Measurements from ENCODE around the gene KCNJ11.
A peak's percentile ranks its signal among the peaks of the same experiment; 100 is the strongest.

The KCNJ11 gene

DNA sequence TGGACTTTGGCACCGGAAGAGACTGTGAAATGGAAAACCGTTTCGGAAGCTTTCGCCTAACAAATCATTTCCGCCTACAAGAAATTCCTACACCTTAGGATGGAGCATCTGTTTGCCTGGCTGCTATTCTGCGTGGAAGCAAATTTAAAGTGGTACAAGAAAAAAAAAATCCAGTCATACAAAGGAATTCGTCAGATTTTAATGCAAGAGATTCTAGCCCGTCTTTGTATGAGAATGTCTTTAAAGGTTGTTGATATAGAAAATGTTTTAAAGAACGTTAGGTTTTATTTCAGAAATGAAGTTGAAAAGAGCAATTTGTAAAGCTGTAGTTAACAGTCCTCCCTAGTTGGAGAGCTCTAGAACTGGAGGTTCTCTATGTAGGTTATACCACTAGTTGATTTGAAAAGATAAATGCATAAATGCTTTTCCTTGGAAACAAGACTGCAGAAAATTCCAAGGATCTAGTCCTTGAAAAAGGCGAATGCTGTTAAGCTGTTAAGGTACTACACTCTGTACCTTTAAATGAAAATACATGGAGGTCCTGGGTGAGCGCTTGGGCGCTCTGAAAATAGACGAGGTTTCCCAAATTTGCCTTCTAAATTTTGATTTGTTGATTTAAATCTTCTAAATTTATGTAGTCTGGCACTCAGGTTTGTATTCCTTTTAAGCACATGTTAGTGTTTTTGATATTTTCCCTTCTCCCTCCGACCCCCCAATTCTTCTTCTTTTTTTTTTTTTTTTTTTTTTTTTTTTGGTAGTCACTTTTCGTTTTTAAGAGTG, 34.4 kb downstream of the KCNJ11 start:
- no peak for DNase-seq (ENCODE audit: low spot score)

GRCh38 chr11:17352950-17353820, 35.3 kb downstream of the KCNJ11 start:
- DNase-seq (ENCODE audit: low spot score): peak; percentile 72

DNA sequence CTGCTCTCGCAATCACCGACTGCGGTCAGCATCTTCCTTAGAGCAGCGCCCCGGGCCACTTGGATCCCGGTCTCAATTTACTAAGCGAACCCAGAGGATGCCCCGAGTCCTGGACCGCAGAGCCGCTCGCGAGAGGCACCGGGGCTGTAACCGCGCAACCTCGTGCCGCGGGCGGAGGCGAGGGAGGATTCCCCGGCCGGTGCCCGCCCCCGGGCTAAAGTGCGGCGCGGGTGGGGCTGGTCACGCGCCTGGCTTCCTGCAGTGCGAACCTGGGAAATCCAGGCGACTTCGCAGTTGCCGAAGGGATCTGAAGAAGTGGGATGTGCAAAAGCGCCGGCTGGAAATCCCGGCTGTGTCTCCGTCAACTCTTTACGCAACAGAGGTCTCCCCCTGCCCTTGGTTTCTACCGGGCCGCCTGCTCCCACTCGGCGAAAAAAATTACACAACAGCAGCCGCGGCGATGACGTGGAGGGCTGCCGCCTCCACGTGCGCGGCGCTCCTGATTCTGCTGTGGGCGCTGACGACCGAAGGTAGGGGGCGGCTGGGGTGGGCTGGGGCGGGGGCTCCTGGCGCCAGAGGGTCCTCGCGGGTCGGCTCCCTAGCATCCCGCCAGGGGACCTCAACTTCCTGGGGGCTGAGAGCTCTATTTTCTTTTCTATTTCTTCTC, 36.8 kb downstream of the KCNJ11 start, which contains the start of gene NCR3LG1:
Gene NCR3LG1 (plus strand): TSS at position 291 of the 667 bp plus-strand sequence. CDS start 170 bp downstream, at position 461.
- peak; percentile 62 for DNase-seq (ENCODE audit: low spot score)

DNA sequence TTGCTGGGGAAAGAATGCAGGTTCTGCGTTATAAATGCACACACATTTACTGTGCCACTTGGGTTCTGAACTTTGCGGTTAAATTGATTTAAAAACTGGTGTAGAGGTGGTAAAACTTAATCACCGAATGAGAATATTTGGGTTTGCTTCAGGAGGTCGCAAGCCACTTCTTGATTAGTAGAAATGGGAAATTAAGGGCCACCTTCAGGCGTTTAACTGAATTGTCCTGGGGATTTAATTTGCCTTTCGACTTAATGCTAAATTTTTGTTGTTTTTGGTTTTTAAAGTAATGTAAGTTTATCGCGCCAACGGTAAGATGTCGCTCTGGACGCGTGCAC, 37.3 kb downstream of the KCNJ11 start:
- no peak for DNase-seq (ENCODE audit: low spot score)

GRCh38 chr11:17350455-17351171, 37.8 kb downstream of the KCNJ11 start:
- no peak for DNase-seq (ENCODE audit: low spot score)

DNA sequence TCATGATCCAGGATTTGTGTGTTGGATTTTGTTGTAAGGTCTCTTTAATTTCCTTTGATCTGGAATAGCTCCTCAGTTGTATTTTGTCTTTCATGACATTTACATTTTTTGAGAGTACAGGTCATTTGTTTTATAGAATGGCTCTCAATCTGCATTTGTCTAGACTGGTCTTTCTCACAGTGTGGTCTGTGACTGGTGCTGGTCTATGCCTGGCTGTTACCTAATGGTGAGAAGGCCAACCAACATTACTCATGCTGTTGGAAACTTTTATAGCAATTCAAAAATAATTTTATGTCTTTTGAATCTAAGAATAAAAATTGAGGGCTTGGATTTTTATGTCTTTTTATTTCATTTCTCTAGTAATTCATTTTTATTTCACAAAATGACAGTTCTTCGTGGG, 40.8 kb downstream of the KCNJ11 start:
- DNase-seq (ENCODE audit: low spot score): no peak

- DNase-seq (ENCODE audit: low spot score): peak; percentile 87
These were observed 44.6 kb downstream of the KCNJ11 start for GRCh38 chr11:17343907-17344306.

DNA sequence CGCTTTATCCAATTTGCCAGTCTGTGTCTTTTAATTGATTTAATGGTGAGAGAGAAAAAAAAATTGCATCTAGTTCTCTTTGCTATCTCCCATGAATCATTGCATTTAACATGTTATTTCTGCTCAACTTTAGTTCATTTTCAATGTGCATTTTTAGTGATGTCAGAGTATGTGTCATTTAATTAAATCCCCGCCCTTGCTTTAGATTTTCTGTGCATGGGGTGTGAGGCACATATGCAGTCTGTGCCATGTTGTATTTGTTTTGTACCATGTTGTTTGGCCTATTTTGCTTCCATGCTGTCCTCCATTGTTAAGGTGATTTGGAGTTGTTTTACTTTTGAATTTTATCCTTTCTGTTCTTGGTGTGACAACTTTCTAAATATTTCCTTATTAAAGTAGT, 45.2 kb downstream of the KCNJ11 start:
- no peak for DNase-seq (ENCODE audit: low spot score)

All from AG08395 (cell line).